ENCODE data around the gene CLCNKA.
"Not testable (repeated sequence)": the region's sequence is repeated elsewhere in the genome, so short reads cannot be mapped to it uniquely, and the experiment has no call there.

Gene CLCNKA

DNA sequence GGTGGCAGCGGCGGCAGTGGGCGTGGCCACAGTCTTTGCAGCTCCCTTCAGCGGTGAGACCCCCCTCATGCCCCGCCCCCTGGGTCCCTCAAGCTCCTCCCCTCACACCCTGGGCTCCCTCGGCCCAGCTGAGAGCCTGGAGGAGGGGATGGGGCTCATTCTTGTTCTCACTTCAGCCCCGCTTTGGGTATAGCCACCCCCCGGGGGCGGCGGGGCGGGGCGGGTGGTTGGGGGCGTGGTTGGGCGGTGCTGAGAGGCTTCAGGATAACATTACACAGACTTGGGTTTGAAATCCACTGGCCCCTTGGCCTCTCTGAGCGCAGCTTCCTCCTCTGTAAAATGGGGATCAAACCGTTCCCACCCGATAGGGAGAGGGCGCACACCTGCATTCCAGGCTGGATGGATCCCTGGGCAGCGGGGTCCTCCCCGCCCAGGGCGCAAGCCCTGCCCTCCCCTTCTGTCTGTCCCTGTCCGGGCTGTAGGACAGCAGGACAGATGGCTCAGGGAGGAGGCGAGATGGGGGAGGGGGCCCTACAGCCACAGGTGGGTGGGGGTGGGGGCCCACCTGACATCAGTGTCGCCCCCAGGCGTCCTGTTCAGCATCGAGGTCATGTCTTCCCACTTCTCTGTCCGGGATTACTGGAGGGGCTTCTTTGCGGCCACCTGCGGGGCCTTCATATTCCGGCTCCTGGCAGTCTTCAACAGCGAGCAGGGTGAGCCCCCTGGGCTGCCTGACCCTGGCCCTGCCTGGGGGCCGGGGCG, 5.1 kb downstream of the CLCNKA start:
- Histone ChIP-seq H3K27me3 (ENCODE audit: insufficient read depth, low read length) (0 out of 2 replicates have a peak, but pooled peaks cover 9% of the 10 kb centered on the region), H3K4me1 (ENCODE audit: insufficient read depth, low read length, severe bottlenecking) (no peaks in the 10 kb centered on the region), H4K20me1 (ENCODE audit: insufficient read depth, low read length) (no peaks in the 10 kb centered on the region), H3K36me3 (ENCODE audit: insufficient read depth, low read length) (no peaks in the 10 kb centered on the region), H3K9me2 (ENCODE audit: low read depth, low read length) (no peaks in the 10 kb centered on the region), H3F3A (ENCODE audit: insufficient read depth, low read length) (no peaks in the 10 kb centered on the region), H3K9me3 (ENCODE audit: low read length) (no peaks in the 10 kb centered on the region), H2AFZ (ENCODE audit: low read length) (no peak overlapping the region), H3K79me2 (ENCODE audit: insufficient read depth, low read length) (no peaks in the 10 kb centered on the region), H3K4me2 (ENCODE audit: low read length) (no peak overlapping the region), H3K4me3 (ENCODE audit: low read depth, low read length, poor library complexity, severe bottlenecking) (no peak overlapping the region), H3K27ac (ENCODE audit: low read depth, low read length, poor library complexity, severe bottlenecking) (no peak overlapping the region), H3K9ac (ENCODE audit: low read length) (no peak overlapping the region)
- no peak for TF ChIP-seq EZH2 (IDR thresholded peaks at IDR 0.05; ENCODE audit: borderline replicate concordance, low read length)
- TF ChIP-seq, protein P1, sequence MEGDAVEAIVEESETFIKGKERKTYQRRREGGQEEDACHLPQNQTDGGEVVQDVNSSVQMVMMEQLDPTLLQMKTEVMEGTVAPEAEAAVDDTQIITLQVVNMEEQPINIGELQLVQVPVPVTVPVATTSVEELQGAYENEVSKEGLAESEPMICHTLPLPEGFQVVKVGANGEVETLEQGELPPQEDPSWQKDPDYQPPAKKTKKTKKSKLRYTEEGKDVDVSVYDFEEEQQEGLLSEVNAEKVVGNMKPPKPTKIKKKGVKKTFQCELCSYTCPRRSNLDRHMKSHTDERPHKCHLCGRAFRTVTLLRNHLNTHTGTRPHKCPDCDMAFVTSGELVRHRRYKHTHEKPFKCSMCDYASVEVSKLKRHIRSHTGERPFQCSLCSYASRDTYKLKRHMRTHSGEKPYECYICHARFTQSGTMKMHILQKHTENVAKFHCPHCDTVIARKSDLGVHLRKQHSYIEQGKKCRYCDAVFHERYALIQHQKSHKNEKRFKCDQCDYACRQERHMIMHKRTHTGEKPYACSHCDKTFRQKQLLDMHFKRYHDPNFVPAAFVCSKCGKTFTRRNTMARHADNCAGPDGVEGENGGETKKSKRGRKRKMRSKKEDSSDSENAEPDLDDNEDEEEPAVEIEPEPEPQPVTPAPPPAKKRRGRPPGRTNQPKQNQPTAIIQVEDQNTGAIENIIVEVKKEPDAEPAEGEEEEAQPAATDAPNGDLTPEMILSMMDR (IDR thresholded peaks at IDR 0.05; ENCODE audit: low read length): no peak

- no peaks in the 10 kb centered on the region for H4K20me1 ChIP-seq (ENCODE audit: insufficient read depth, low read length)
- 0 out of 2 replicates have a peak, but pooled peaks cover 9% of the 10 kb centered on the region for H3K27me3 ChIP-seq (ENCODE audit: insufficient read depth, low read length)
- H2AFZ ChIP-seq (ENCODE audit: low read length): no peak overlapping the region
- no peaks in the 10 kb centered on the region for H3F3A ChIP-seq (ENCODE audit: insufficient read depth, low read length)
- no peak overlapping the region for H3K4me3 ChIP-seq (ENCODE audit: low read depth, low read length, poor library complexity, severe bottlenecking)
- no peaks in the 10 kb centered on the region for H3K9me3 ChIP-seq (ENCODE audit: low read length)
- no peak overlapping the region for H3K4me2 ChIP-seq (ENCODE audit: low read length)
- H3K9me2 ChIP-seq (ENCODE audit: low read depth, low read length): no peaks in the 10 kb centered on the region
- no peak overlapping the region for H3K9ac ChIP-seq (ENCODE audit: low read length)
- TF ChIP-seq, protein P1 (IDR thresholded peaks at IDR 0.05; ENCODE audit: low read length): no peak
- no peaks in the 10 kb centered on the region for H3K4me1 ChIP-seq (ENCODE audit: insufficient read depth, low read length, severe bottlenecking)
- no peaks in the 10 kb centered on the region for H3K79me2 ChIP-seq (ENCODE audit: insufficient read depth, low read length)
- no peaks in the 10 kb centered on the region for H3K36me3 ChIP-seq (ENCODE audit: insufficient read depth, low read length)
- no peak overlapping the region for H3K27ac ChIP-seq (ENCODE audit: low read depth, low read length, poor library complexity, severe bottlenecking)
Measured at GRCh38 chr1:16028237-16029002, 6.6 kb downstream of the CLCNKA start.

GRCh38 chr1:16029003-16029268, 7.1 kb downstream of the CLCNKA start:
- not testable (repeated sequence) for H3K27me3 ChIP-seq (ENCODE audit: insufficient read depth, low read length); H3K36me3 ChIP-seq (ENCODE audit: insufficient read depth, low read length); H3K9me3 ChIP-seq (ENCODE audit: low read length); H3F3A ChIP-seq (ENCODE audit: insufficient read depth, low read length); H3K9ac ChIP-seq (ENCODE audit: low read length); H2AFZ ChIP-seq (ENCODE audit: low read length); H3K4me2 ChIP-seq (ENCODE audit: low read length); H3K79me2 ChIP-seq (ENCODE audit: insufficient read depth, low read length); H4K20me1 ChIP-seq (ENCODE audit: insufficient read depth, low read length); H3K4me3 ChIP-seq (ENCODE audit: low read depth, low read length, poor library complexity, severe bottlenecking); H3K27ac ChIP-seq (ENCODE audit: low read depth, low read length, poor library complexity, severe bottlenecking); H3K9me2 ChIP-seq (ENCODE audit: low read depth, low read length); H3K4me1 ChIP-seq (ENCODE audit: insufficient read depth, low read length, severe bottlenecking)

Data from OCI-LY1 (cell line).